ENCODE data around the gene MED4. TPM values are rescaled to one million over a fixed set of nuclear protein-coding genes. Genes with fewer than 3 reads are reported as not detected.

The MED4 gene
- total and polyA plus RNA-seq, 2 donors (not counting 1 experiment from before 2014, with no cell fraction given): 15.4 to 50.1 TPM

GRCh38 chr13:48121733-48122132 is 26.8 kb upstream of the MED4 start:
- ChIA-PET CTCF (interaction anchor here (2.6 kb wide), 1 partner anchor 27 kb away, joined by 6 read pairs; the partner anchor contains the start of gene MED4), POLR2A (no interaction called here)
- no peak for TF ChIP-seq EZH2 (IDR thresholded peaks at IDR 0.05; ENCODE audit: borderline replicate concordance, insufficient read depth, low read depth, low read length, poor library complexity, severe bottlenecking)
- TF ChIP-seq, protein P1, sequence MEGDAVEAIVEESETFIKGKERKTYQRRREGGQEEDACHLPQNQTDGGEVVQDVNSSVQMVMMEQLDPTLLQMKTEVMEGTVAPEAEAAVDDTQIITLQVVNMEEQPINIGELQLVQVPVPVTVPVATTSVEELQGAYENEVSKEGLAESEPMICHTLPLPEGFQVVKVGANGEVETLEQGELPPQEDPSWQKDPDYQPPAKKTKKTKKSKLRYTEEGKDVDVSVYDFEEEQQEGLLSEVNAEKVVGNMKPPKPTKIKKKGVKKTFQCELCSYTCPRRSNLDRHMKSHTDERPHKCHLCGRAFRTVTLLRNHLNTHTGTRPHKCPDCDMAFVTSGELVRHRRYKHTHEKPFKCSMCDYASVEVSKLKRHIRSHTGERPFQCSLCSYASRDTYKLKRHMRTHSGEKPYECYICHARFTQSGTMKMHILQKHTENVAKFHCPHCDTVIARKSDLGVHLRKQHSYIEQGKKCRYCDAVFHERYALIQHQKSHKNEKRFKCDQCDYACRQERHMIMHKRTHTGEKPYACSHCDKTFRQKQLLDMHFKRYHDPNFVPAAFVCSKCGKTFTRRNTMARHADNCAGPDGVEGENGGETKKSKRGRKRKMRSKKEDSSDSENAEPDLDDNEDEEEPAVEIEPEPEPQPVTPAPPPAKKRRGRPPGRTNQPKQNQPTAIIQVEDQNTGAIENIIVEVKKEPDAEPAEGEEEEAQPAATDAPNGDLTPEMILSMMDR (IDR thresholded peaks at IDR 0.05): no peak
- Mint-ChIP-seq H3K4me1 (peaks cover under 1% of the 10 kb centered on the region), H3K27ac (no peak overlapping the region), H3K9me3 (ENCODE audit: insufficient read depth) (no peaks in the 10 kb centered on the region), H3K4me3 (no peak overlapping the region), H3K27me3 (peaks cover 16% of the 10 kb centered on the region)
- no peak overlapping the region for H3K27ac ChIP-seq (ENCODE audit: low read length in 2 of 2)
- H3K9ac ChIP-seq (ENCODE audit: low read length): no peak overlapping the region
- H4K20me1 ChIP-seq (ENCODE audit: control insufficient read depth, insufficient read depth, low read length, poor library complexity, severe bottlenecking): no peaks in the 10 kb centered on the region
- peaks cover 0 to 6% (median 1%) of the 10 kb centered on the region in 4 experiments for H3K27me3 ChIP-seq (replicated peaks in 1 of 4; ENCODE audit: control extremely low read depth in 1 of 4, control insufficient read depth in 3 of 4, insufficient read depth in 4 of 4, low read length in 3 of 4)
- no peak overlapping the region for H3K4me2 ChIP-seq (replicated peaks; ENCODE audit: low read depth, low read length, poor library complexity, severe bottlenecking)
- H3K79me2 ChIP-seq (ENCODE audit: control insufficient read depth, insufficient read depth, low read length): no peaks in the 10 kb centered on the region
- ATAC-seq (ENCODE audit: low read depth) (no peak), DNase-seq (no peak)
- no peak overlapping the region for H2AFZ ChIP-seq (ENCODE audit: insufficient read depth, low read depth, low read length, poor library complexity, severe bottlenecking)
- H3K4me1 ChIP-seq (ENCODE audit: control insufficient read depth in 2 of 2, insufficient read depth in 2 of 2, low read length in 2 of 2): no peaks in the 10 kb centered on the region
- WGBS (ENCODE audit: insufficient coverage): 94% methylated on average over 2 of the region's 4 CpGs
- intact Hi-C loops (cut with micrococcal nuclease): no loop called here
- H3K4me3 ChIP-seq (ENCODE audit: control extremely low read depth in 1 of 5, extremely low read depth in 1 of 5, insufficient read depth in 1 of 5, low read depth in 2 of 5, low read length in 4 of 5): no peak overlapping the region
- no peaks in the 10 kb centered on the region for H3K9me3 ChIP-seq (ENCODE audit: control extremely low read depth in 1 of 3, control insufficient read depth in 2 of 3, insufficient read depth in 1 of 3, low read length in 2 of 3)
- no peaks in the 10 kb centered on the region for H3K36me3 ChIP-seq (replicated peaks in 1 of 2; ENCODE audit: control extremely low read depth in 1 of 2, control insufficient read depth in 1 of 2, extremely low read depth in 1 of 2, insufficient read depth in 2 of 2, low read length in 1 of 2)

GRCh38 chr13:48120241-48120640 is 25.3 kb upstream of the MED4 start:
- ChIA-PET POLR2A (no interaction called here), CTCF (interaction anchor here (0.8 to 2.6 kb wide), 3 partner anchors 25 to 460 kb away, joined by 3 to 6 read pairs (median 5); partner anchors contain the start of gene MED4)
- DNase-seq (no peak), ATAC-seq (ENCODE audit: low read depth) (no peak)
- no peaks in the 10 kb centered on the region for H3K36me3 ChIP-seq (replicated peaks in 1 of 2; ENCODE audit: control extremely low read depth in 1 of 2, control insufficient read depth in 1 of 2, extremely low read depth in 1 of 2, insufficient read depth in 2 of 2, low read length in 1 of 2)
- no CpG with 5 or more reads among the region's 3 CpGs for WGBS (ENCODE audit: insufficient coverage)
- no peak overlapping the region for H3K4me2 ChIP-seq (replicated peaks; ENCODE audit: low read depth, low read length, poor library complexity, severe bottlenecking)
- H3K27me3 ChIP-seq (replicated peaks in 1 of 4; ENCODE audit: control extremely low read depth in 1 of 4, control insufficient read depth in 3 of 4, insufficient read depth in 4 of 4, low read length in 3 of 4): peaks cover 0 to 6% (median 1%) of the 10 kb centered on the region in 4 experiments
- no peak overlapping the region for H2AFZ ChIP-seq (ENCODE audit: insufficient read depth, low read depth, low read length, poor library complexity, severe bottlenecking)
- H4K20me1 ChIP-seq (ENCODE audit: control insufficient read depth, insufficient read depth, low read length, poor library complexity, severe bottlenecking): no peaks in the 10 kb centered on the region
- Mint-ChIP-seq H3K4me1 (no peaks in the 10 kb centered on the region), H3K9me3 (ENCODE audit: insufficient read depth) (no peaks in the 10 kb centered on the region), H3K4me3 (no peak overlapping the region), H3K27ac (no peak overlapping the region), H3K27me3 (peaks cover 22% of the 10 kb centered on the region)
- no peak overlapping the region for H3K4me3 ChIP-seq (ENCODE audit: control extremely low read depth in 1 of 5, extremely low read depth in 1 of 5, insufficient read depth in 1 of 5, low read depth in 2 of 5, low read length in 4 of 5)
- no peak for TF ChIP-seq EZH2 (IDR thresholded peaks at IDR 0.05; ENCODE audit: borderline replicate concordance, insufficient read depth, low read depth, low read length, poor library complexity, severe bottlenecking)
- TF ChIP-seq, protein P1 (IDR thresholded peaks at IDR 0.05): no peak
- no peaks in the 10 kb centered on the region for H3K9me3 ChIP-seq (ENCODE audit: control extremely low read depth in 1 of 3, control insufficient read depth in 2 of 3, insufficient read depth in 1 of 3, low read length in 2 of 3)
- no peaks in the 10 kb centered on the region for H3K4me1 ChIP-seq (ENCODE audit: control insufficient read depth in 2 of 2, insufficient read depth in 2 of 2, low read length in 2 of 2)
- intact Hi-C loops (cut with micrococcal nuclease): no loop called here
- H3K27ac ChIP-seq (ENCODE audit: low read length in 2 of 2): no peak overlapping the region
- no peaks in the 10 kb centered on the region for H3K79me2 ChIP-seq (ENCODE audit: control insufficient read depth, insufficient read depth, low read length)
- H3K9ac ChIP-seq (ENCODE audit: low read length): no peak overlapping the region
